HG03064 (cell line): ENCODE results near the gene ITGAV.

Experiments used
- ATAC-seq: cut with Tn5 transposase; IDR thresholded peaks from one replicate; pipeline ENCODE4 v1.9.1; 2021; ENCODE audit warnings: low read depth; ENCODE audit not compliant: unreplicated experiment

ITGAV gene

DNA sequence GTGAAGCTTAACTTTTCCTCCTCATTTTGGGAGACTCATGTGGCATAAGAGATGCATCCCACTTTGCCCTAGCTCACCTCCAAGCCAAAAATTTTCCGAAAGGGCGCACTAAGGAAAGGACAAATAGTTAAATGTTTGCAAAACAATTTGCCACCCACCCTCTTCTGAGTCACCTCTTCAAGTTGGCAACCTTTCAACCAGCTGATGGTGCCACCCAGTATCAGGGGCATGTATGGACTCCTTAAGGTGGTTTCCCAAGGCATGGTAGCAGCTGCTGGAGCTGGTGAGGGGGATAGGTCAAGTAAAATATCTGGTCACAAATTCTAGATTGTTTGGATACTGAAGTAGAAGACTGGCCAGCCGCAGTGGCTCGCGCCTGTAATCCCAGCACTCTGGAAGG lies 17.2 kb upstream of the ITGAV start:
- ATAC-seq = no peak

DNA sequence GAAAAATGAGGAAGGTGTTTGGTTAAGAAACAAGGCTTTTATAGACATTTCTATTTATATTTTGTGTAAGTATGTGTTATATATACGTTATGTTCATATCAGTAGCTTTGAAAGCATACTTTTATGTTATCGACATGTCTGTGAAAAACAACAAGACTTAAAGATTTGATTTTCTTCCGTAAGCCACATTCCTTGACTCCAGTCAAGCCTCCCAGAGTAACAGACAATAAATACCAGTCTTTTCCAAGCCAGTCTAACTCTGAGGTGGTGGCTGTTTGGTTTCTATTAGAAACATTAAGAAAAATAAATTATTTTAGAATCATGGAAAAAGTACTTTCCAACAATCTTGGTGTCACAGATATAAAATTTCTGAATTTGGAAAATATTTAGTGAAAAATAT lies 16.3 kb upstream of the ITGAV start:
- no peak for ATAC-seq

DNA sequence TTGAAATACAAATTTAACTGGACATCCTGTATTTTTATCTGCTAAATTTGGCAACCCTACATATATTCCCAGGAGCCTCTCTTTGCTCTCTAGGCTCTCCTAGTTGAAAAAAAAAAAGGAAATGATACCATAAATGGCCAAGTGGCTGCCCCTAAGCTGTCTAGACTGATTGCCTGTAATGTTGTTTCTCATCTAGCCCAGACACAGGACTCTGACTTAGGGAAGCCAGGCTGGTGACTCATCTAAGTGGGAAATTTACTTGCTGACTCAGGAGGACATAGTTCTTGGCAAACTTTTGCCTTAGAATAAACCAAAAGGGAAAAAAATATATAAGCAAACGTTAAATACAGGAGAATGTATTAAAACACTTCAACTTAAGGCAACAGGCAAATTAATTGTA lies 14.6 kb upstream of the ITGAV start:
- ATAC-seq = peak; percentile 68

DNA sequence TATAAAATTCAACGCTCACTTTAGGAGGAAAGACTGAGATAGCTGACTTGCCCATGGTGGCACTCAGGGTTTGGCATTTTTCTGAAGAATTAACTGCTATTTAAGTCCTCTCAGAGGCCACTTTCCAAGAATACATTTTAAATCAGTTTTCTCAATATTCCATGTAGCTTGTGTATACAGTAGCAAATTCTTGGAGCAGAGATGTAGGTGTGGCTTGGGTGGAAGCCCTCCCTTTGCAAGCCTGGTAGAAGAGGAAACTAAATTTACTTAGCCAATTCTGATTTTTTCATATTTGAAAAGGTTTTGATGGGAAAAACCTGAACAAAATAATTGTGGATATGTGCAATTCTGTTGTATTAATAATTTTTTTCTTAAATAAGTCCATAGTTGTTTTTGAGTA lies 14.0 kb upstream of the ITGAV start:
- ATAC-seq = no peak

DNA sequence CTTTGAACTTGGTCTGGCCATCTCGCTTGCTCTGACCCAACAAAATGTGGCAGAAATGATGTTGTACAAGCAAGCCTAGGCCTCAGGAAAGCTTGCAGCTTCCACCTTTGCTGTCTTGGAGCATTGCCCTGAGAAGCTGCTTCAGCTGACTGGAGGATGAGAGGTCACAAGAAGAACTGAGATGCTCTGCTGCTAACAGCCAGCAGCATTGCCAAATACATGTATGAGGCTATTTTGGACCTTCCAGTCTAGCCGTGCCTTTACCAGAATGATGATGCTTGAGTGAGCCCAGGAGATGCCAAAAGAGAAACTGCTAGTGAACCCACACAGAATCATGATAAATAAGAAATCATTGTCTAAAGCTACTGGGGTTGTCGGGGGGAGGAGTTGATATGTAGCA lies 13.2 kb upstream of the ITGAV start:
- ATAC-seq = no peak

DNA sequence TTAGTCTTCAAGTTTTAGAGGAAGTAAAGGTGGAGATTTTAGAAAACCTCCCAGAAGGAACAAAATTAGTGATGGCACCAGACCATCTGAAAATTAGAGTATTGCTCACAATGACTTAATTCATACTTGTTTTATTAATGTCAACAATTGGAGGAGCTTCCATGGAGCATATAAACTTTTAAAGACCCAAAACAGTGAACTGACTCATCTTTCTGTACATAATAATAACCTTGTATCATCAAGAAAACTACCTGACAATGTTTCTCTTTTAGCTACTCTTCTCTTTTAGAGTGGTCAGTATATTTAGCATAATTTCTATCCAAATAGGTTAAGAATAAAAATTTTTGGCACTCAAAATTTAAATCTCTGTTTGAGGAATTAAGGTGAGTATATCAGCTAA lies 7.2 kb upstream of the ITGAV start:
- ATAC-seq = no peak

DNA sequence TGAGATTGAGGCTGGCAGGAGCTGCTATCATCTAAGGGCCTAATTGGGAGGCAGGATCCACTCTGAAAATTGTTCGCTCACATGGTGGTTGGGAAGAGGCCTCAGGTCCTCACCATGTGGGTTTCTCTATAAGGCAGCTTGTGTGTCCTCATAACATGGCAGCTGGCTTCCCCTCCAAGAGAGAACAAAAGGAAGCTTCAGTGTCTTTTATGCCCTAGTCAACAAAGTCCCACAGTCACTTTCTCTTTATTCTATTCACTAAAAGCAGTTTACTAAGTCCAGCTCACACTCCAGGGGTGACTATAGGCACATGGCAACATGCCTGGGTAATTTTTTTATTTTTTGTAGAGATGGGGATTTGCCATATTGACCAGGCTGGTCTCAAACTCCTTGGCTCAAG lies 5.8 kb upstream of the ITGAV start:
- ATAC-seq = no peak

DNA sequence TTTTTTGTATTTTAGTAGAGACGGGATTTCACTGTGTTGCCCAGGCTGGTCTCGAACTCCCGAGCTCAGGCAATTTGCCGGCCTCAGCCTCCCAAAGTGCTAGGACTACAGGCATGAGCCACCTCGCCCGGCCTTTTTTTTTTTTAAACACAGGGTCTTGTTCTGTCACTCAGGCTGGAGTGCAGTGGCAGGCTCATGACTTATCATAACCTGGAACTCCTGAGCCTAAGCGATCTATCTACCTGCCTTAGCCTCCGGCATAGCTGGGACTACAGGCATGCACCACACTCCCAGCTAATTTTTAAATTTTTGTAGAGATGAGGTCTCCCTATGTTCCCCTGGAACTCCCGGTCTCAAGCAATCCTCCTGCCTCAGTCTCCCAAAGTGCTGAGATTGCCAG lies 1.4 kb upstream of the ITGAV start:
- ATAC-seq = no peak

DNA sequence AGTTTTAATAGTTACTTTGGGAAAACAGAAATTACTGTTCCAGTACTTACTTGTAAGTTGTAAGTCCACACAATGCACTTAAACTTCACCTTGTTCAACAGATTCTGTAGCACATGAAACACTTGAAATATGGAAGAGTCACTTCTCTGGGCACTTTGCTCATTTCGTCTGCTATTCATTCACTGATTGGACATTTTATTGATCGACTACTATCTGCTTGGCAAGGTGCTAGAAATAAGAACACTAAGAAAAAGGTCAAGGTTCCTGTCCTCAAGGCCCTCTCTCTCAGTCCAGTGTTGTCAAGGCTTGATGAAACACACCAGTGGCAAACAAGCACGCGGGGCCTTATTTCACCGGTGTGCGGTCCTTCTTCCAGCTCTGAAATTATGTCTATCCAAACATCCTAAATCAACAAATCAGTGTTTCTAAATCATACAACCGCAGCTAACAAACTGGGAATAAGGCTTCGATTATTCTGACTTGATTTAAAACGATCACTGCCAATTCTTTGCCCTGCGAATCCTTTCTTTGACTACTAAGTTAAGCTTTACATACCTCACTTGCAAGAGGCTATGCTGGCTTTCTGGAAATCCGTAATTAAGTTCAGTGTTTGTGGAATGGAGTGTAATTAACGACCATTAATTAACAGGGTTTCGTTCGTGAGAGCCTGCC lies 780 bp upstream of the ITGAV start:
- ATAC-seq = peak; percentile 1

DNA sequence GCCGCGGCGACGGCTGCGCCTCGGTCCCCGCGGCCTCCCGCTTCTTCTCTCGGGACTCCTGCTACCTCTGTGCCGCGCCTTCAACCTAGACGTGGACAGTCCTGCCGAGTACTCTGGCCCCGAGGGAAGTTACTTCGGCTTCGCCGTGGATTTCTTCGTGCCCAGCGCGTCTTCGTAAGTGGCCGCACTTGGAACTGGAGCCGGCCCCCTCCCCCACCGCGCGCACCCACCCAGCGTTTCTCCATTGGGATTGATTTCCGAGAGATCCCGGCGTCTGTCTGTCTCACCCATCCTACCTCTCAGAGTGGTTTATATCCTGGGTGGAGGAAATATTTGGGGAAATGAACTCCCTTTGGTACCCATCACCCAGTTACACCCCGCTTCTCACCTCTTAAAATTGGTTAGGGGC lies 498 bp downstream of the ITGAV start:
- no peak for ATAC-seq

DNA sequence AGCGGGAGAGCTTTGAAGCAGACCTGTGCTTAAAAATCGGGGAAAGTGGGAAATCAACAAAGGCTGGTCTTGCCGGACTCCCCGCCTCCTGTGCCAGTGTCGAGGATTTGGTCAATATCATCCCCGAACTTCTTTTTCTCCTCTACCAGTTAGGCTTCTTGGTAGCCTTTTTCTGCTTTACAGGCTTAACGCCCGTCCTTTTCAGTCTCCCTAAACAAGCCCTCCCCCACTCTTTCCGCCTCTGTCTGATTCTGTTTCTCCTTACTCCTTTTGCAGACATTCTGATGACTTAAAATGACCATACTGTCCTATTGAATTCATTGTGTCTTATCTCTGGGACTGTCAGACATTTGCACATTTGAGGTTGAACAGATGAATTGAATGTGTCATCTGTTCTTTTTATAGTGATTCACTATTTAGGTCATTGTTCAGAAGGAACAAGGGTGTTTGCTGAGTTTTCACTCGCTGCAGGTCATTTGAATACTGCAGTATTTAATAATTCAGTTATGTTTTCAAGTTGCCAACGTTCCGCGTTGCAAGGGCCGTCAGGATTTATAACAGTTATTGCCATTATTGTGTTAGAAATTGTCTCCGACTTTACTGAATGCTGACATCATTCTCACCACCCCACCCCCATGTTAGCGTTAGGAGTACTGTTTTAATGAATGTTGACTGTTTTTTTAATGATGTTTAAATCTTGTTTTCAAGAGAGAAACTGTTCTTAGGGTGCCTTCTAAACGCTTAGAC lies 1.1 kb downstream of the ITGAV start:
- no peak for ATAC-seq

DNA sequence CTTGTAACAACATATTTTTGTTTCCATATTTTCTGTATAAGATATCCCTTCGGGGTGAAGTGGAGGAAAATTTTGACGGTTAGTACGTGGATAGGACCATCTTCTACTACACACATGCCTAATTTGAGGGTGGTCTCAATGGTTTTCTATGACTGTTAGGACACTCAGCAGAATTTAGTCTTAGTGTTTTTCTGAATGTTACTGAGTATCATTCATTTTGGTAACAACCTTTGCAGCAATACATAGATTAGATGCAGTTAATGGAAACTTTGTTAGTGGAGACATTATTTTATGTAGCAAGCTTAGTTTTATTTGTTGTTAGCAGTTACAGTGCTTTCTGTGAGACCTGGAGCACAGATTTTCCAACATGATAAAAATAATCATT lies 1.6 kb downstream of the ITGAV start:
- ATAC-seq = no peak

DNA sequence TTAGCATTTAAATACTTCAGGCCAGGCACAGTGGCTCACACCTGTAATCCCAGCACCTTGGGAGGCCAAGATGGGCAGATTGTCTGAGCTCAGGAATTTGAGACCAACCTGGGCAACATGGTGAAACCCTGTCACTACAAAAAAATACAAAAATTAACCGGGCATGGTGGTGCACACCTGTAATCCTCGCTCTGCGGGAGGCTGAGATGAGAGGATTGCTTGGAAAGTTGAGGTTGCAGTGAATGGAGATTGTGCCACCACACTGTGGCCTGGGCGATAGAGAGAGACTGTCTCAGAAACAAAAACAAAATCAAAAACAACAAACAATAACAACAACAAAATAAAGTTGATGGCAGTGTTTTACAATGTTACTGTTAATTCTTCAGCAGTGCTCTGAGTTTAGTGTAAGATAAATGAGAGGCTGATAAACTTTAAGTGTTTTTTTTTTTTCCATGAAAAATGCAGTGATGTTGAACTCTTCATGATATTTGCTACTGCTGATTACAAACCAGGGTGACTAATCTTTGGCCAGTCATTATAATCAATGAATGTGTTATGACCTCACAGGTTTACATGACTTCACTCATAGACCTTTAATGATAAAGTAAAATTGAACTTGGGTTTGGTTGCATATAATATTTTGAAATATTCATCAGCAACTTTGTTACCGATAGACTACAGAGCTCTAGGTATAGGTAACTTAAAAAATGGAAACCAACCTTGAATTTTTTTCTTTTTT lies 2.5 kb downstream of the ITGAV start:
- ATAC-seq = no peak

DNA sequence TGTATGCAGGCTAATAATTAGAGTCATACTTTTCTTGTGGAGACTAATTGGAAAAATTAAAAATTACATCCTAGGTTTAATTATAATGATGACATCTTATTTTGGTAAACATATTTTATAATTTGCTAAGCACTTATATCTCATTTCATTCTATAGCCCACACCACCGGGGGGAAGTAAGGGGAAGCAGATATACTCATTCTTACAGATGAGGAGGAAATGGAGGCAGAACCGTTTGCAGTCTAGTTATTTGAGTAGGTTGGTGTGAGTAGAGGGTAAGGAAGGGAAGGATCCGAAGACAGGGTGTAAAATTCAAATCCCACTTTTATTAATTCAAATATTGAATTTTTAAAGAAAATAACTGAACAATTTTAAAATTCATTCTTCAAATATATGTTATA lies 3.7 kb downstream of the ITGAV start:
- no peak for ATAC-seq

DNA sequence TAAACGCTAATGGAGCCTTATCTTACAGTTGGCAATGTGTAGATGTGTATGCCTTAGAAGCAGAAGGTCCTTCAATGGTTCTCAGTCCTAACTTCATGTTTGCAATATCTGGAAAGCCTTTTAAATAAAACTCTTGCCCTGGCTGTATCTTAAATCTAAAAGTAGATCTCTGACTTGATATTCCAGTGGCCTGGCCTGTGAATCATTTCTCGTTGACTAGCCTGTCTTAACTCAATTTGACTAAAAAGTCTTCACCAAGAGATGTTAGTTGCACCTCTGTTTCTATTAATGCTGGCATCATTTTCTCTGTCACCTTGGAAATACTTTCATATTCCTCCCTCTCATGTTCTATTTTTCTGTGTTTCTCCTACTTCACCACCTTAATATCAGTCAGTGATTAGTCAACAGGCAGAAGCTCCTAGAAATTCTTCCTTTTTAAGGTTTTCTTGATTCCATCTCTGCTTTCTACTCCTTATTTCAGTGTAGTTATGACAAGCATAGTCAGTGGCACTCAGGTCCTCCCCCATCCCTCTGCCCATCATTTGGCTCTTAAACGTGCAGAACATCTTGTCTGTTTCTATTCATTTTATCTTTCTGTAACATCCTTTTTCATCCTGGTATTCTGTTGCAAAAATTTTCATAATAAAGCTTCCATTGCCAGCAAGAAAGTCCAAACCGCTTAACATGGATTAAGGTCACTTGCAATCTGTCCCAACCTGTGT lies 4.3 kb downstream of the ITGAV start:
- ATAC-seq = no peak

DNA sequence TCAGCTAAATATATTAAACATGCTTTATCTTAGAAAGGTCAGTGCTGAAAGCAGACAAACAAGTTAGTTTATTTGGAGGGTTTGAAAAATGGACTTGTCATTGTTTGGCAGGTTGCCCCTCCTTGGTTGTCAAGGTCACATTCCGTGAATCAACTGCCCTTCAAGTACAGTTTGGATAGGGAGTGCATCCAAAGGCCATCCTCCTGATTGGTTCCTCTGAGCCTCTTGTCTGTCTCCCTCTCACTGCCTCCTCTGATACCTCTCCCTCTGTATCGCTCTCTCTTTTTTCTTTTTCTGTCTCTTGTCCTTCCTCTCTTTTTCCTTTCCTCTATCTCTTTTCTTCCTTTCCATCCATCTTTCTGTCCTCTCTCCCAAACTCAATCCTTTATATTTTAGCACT lies 5.4 kb downstream of the ITGAV start:
- ATAC-seq = no peak

DNA sequence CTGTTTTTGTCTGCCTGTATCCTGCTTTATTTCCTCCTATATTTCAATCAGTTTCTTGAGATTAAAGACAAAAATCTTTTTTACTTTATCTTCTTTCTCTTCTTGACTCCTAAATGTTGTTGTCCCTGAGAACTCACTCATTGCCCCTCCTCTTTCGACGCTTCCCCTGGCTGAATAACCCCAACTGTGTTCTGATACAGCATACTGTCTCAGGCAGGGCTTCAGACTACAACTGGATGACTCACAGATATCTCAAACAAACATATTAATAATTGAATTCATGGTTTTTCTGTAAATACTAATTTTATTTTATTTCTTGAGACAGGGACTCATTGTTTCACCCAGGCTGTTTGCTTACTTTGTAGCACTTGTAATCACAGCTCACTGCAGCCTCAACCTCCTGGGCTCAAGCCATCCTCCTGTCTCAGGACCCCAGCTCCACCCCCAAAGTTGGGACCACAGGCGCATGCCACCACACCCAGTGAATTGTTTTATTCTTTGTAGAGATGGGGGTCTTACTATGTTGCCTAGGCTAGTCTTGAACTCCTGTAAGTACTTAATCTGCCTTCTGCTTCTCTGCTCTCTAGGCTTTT lies 9.4 kb downstream of the ITGAV start:
- no peak for ATAC-seq

DNA sequence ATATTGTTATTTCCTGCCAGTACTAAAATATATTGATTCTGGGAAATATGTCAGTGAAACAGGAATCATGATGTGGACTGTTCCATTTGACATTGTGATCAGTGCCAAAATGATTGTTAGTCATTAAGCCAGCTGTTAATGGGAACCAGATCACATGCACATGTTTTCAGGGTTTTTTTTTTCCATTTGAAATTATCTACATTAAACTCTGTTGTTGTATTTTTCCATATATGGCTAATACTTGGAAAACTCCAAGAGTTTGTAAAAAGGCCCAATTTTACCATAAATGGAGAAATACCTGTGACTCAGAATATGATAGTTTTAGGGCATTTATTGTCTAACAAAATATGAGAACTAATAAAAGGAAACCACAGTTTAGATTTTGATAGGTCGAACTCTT lies 13.4 kb downstream of the ITGAV start:
- ATAC-seq = no peak

DNA sequence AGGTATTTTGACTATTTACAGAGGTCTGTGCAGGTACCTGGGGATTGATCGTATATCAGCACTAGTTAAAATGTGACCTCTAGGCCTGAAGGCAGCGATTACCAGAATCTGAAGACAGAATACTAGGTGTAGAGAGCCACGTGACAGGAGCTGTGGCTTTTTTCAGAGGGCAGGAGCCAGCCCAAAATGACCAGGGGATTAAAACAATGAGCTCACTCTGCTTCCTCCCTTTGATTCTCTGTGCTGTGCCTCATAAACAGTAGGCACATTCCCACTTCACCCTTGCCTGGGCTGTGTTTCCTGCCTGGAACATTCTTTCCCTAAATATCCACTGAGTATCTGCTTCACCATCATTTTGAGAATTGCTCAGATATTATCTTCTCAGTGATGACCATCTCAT lies 15.2 kb downstream of the ITGAV start:
- ATAC-seq = no peak

DNA sequence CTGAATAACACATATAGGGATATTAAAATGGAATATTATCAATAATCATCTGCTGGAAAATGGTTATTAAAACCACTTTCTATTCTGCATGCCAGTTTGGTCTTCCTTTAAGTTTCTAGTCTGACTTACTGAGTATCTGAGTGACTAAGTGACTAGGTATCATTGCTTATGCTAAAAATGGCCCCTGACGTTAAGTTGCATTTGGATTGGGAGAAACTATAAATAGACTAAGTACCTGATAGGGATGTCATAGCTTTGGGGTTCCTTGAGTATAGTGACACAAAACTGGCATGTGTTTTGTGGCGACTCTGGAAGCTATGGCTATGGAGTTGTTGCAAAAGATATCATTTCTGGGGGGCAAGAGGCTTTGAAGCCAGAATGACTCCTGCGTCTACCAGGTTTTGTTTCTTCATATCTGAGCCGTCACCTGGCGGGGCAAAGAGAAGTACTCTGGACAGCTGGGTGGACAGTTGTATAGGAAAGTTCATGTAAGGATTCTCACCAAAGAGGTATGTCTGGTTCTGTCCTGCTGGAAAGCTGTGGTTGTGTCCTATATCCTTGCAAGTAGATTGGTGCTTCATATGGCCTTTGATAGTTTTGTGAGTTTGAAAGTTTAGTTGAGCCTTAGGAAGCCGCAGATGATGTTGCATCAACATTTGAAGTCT lies 17.9 kb downstream of the ITGAV start:
- ATAC-seq = no peak
